ENCODE data around the gene TANK.
"Not testable (repeated sequence)": the region's sequence is repeated elsewhere in the genome, so short reads cannot be mapped to it uniquely, and the experiment has no call there.

TANK gene

DNA sequence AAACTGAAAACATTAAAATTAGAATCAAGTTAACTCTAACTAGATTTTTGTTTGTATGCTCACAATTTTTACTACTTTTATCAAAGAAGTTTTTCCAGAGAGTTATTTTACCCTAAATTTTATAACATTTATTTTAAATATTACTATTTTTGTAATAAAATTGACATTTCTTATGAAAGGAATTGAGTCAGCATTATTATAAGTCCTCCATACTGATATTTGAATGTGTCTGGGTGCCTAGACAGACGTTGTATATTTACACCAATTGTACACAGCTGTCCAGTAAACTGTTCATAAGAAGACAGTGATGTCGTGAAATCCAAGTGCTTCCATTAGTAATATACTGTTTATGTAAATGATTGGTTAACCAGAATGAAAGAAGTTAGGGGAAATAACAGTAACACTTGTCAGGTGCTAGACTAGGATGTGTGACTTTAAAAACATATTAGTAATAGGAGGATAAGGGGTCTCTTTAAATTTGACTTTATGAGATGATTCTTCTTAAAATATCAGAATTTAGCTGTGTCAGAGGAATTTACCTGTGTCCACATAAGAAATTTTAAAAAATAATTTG, 73.7 kb downstream of the TANK start:
- DNase-seq = no peak

DNA sequence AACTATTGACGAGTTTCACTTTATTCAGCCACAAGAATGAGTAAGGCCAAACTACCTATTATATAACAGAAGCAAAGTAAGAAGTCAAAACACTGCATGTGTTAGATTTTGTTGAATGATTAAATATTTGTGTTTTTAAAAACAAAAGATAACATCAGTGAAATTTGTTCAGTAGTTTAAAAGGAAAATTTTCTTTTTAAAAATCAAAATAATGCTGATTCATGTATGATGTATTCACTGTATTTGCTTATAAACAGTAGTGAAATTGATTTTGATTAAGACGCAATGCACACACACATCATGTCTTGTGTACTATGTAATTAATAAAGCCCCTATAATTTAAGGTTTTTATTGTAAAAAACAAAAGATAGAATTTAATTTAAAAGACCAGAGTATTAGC, 74.4 kb downstream of the TANK start:
- DNase-seq = no peak

DNA sequence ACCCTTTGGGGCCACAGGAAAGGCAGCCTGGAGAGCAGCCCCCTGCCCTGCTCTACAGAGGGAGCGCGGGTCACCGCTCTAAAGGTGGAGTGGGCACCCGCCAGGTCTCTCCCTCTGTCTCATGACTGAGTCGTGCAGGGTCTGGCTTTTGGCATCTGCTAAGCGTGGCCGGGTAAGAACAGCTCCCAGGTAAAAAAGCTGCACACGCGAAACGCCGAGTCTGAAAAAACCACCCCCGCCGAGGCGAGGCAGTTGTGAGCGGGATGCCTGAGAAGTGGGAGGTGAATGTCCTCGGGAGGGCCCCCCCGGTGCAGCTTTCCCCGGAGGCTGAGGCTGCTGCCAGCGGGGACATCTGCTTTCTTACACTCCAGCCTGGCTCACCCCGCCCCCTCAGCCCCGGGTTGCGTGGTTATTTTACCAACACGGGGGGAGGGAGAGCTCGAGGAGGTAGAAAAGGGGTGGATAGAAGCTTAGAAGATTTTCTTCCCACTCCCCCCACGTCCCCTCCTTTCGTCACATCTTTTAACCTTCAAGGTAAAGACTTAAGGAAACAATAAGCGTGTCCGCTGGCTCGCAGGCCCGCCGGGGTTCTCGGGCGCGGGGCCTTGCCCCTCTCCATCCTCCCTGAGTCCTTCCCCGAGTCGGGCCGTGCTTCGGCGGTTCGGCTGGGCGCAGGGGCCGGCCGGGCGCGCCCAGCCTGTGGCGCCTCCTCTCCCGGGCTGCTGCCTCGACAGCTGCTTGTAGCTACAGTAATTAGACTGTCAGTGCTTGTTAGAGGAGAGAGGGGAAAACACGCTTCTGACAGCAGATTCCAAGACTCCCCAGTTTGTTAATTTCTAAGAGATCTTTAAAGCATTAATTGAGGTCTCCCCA, 77.4 kb downstream of the TANK start:
- DNase-seq = peak; percentile 55

DNA sequence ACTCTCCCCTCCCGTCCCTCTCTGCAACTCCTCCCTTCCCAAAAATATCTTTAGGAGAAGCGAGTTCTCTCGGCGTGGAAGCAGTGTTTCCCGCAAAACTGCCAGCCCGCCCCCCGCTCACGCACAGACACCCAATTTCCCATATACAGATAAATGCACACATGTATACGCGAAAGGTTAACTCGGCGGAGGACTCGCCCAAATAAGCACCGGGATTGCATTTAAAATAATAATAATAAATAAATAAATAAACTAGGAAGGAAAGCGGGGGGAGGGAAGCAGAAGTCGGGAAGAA, 78.0 kb downstream of the TANK start:
- no peak for DNase-seq

DNA sequence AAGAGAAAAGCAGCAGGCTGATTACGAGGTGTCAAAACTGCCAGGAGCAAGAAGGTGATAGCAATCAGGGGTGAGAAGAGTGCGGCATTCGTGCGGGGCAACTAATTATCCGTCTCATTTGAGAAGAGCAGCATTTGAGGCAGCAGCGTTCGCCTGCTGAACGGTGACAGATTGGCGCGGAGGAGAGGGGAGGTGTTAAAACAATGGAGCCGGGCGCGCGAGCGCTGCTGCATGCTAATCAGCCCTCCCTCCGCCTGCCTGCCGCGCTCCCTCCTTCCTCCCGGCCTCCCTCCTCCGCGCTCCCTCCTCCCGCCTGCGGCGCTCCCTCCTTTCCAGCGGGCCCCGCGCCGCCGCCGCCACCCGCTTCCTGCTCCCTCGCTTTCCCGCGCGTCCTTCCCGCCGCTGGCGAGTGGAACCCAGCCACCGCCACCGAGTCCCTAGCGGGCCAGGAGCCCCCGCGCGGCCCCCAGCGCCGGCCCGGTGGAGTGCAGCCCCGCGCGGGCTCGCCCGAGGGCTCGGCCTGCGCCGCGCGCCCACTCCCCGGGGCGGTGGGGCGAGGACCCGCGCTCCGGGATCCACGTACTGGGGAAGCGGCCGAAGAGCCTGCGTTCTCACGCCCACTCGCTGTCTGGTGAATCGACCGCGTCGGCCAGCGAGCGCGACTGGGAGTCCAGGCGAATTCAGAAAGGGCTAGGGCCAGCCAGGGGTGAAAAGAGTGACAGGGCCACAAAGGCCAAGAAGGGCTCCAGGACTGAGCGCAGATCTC, 78.5 kb downstream of the TANK start:
- DNase-seq = peak; percentile 73

DNA sequence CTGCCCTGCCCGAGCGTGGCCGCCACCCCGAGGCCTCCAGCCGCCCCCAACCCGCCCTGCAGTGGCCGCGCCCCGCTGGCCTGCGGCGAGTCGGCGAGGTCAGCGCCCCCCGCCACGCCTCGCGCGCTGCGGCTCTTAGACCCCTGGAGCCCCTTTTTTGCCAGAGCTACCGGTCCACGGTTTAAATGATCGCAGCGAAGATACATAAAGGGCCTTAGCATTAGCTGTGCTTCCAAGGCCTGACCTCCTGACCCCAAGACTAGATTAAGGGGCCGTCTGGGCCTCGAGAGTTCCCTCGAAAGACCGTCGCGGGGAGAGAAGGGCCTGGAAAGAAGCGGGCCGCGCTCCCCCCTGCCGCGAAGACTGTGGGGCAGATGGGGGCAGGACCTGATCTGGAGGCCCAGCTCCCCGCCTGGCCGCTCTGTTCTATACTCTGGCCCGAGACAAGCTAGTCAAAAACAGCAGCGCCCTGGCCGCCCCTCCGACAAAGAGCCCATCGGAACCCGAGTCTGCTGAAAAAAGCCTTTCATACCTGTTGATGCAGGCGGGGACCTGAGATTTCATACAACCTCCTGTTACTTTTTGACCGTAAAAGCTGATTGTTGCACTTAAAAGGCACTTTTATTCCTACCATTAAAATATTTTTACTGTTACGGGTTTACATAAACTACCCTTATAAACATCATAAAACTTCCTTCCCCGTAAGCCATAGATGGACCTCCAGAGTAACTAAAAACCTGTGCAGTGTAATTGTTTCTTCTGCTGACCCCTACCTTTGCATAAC, 79.3 kb downstream of the TANK start:
- DNase-seq = no peak

DNA sequence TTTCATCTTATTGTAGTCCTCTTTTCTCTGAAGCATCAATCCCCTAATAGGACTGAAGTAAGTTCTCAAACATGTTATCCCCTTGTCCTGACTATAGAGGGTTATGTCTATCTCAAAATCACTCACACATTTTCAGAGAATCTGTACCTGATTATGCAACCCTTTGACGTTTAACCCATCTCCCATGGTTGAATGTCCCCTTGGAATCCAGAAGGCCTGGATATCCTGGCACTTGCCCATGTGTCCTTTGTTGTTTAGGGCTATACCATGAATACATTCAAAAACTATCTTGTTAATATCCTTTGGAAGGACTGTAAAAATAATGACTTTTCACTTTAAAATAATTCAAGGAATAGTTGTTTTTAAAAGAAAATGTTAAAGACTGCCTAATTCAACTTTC, 81.7 kb downstream of the TANK start:
- no peak for DNase-seq

DNA sequence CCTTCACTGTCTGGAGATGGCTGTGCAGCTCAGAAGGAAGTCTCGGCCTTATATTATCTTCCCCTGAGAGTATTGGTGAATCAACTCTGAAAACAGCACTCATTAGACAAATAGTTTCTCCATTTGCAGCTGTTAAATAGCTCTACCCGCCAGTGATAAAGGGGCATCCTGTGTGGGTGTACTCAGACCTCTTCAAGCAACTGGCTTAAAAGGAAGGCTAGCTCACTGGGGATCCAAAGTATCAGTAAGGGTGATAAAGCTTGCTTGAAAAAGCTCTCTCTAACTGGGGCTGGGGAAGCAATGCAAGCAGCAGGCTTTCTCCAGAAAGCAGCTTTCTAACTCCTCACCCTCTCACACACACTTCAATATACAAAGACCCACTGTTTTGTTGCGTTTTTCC, 83.1 kb downstream of the TANK start:
- no peak for DNase-seq

DNA sequence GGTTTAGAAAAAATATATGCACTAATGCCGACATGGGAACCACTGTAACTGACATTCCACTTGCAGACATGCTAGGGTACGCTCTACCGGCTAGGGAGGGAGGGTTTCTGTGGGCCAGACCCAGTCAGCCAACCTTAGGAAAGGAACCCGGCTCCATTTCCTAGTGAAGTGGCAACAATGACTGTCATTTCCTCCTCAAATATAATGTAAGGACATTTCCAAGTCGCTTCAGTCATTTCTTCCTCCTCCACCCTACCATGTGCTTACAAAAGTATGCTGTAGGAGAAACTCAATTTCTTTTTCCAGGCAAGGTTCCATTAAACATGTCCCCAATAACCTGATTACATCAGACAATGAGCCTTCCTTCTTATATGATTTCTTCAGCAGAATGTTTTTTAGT, 83.7 kb downstream of the TANK start:
- peak; percentile 21 for DNase-seq

DNA sequence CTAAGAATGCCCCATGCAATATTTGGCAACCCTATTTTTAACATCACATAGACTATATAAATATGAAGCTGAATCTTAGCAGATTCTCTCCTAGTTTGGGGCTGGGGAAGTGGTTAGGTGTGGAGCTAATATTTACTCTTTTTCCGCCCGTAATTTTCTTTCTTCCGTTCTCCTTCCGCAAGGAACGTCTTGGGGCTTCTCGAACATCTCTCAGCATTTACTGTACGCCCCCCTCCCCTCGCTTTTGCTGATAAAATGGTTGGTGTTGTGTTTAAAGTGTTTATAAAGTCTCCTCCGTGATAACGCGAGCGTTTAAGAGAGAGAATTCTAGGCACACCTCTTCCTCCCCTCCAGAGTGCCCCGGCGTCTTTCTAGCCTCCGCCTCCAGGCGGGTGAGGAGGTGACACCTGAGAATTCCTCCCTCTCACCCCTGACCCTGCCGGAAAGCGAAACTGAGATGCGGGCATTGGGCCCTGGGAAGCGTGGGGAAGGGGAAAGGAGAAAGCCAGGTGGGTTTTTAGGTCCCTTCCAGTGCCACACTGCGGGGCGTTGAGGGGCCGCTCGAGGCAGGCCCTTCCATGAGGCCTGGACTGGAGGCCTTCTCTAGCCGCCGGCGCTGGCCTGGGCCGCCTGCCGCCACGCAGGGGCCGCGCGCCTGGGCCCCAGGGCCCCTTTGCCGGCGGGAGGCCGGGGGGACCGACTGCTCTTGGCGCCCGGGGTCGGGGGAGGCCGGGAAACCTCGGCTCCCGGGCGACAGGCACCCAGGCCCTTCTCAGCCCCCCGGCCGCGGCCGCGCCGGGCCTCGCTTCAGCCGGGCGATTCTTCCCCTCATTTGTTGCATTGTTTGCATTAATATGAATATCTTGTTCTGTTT, 84.4 kb downstream of the TANK start:
- DNase-seq = peak; percentile 70

DNA sequence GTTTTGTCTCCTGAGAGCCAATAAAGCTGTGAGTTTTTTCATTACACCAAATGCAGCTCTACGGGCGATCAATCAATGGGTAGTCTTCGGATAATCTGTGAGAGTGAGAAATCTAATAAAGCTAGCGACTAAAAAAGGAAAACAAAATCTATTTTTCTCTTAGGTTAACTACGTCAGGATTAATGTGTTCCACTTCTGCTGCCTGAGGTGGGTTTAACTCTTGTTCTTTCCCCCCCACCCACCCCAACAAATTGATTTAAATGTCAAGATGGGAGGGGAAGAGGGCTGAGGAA, 85.0 kb downstream of the TANK start:
- no peak for DNase-seq

DNA sequence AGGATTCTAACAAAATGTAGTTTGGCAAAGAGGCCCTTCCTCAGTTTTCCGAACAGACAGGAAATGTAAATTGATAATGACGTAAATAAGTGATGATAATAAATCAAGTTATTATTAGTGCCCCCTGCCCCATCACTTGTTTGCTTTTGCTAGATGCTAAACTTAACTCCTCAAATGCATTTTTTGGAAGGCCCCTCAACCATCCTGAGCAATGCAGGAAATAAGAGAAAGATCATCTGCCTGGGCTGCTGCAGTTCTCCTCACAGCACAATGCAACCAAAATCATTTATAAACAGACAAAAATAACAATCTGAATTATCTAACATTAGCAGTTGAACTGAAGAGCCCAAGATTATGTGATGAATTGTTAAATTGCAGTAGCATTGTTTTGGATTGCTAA, 85.4 kb downstream of the TANK start:
- no peak for DNase-seq

DNA sequence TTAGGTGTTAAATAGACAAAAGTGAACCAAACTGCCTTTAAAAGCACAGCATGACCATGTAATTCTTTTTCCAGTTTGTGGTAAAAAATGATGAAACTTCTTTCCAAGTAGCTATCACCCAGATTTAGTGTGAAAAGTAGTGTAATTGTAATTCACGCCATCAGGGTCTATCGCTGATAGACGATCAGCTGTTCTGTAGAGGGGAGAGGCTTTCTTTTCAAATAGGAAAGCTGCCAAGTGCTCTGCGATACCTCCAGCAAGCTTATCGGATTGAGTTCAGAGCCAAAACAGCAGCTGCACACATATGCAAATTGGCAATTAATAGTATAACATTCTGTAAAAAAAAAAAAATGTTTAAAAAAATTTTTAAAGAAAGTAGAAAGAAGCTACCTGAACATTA, 86.1 kb downstream of the TANK start:
- no peak for DNase-seq

DNA sequence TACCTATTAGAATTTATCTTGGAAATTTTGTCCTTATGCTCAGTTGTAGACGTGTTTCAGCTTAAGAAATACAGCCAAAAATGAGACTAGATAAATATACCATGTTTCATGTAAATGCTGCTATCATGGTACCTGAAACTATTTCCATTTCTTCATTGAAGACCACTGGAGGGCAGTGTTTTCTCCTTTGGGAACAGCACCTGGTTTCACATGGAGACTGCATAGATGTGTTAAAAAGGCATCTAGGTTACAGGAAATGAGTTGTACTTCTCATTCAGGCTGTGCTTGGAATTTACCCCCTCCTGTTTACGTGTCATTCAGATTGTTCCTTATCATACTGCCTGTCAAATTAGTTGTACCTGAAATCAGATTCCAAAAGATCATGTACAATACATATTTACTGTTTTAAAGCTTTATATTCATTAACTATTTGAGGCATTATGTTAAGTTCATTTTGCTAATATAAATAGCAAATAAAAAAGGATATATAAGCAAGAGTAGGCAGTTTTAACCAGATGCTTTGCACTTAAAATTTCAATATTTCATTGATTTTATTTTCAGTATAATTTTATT, 90.7 kb downstream of the TANK start:
- no peak for DNase-seq

DNA sequence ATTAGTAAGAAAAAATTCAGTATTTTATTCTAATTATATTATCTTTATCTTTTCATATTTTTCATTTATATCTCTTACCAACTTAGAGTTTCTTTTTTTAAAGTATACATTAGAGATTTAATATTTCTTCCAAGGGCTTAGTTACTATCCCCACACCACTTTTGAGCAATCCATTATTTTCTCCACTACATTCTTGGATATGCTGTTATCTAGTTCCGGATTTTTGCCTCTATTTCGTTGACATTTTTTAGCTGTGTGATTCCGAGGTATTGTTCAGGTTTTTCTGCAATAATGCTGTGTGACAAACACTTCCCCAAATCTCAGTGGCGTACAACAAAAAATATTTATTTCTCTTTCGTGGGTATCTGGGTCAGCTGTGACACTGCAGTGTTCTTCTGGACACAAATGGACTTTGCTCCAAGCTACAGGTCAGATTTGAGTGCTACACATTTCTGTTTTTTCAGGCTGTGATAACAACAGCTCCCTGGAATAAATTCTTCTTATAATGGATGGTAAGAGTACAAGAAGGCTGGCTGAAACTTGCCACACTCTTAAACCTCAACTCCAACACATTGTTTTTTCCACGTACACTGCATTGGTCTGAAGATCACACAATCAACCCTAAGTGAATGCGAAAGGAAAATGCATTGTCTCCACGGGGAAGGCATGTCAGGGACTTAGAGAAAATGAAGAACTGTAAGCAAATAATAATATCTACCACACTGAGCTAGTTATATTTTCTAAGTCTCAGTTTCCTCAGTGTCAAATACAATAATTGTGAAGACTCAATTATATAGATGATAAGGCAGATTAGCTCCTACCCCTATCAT, 97.1 kb downstream of the TANK start:
- DNase-seq = no peak

DNA sequence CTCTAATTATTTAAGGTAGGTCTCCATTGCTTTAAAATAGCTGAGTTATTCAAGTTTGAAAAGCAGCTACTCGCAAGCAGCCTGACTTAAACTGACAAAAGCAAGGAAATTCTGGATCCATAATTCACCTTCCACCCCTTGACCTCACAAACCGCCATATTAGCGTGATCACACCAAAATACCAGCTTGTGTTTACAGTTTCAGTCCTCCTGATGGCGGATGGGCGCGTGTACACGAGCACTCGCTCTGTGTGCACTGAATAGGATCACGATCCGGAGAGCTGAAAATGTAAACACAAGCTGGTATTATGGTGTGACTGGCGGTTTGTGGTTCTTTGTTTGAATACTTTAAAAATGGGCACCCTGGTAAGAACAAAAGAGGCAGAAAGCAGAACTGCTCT, 105.6 kb downstream of the TANK start:
- DNase-seq = no peak

DNA sequence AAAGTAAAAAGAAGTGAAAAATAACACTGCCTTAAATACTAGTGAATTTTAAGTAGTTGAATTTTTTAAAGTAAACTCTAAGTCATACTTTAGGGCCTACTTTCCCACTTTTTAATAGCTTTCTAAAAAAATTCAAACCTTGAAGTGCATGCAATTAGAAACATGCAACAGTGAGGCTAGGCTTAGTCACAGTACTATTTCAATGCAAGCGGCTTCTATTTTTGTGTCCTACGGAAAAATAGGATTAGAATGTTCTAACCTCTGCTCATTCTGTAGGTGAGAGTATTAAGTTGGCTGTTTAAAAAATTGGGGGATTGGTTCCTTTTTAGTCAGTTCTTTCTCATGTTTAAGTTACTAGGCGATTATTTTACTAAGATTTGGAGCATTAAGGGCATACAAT, 108.9 kb downstream of the TANK start:
- no peak for DNase-seq

DNA sequence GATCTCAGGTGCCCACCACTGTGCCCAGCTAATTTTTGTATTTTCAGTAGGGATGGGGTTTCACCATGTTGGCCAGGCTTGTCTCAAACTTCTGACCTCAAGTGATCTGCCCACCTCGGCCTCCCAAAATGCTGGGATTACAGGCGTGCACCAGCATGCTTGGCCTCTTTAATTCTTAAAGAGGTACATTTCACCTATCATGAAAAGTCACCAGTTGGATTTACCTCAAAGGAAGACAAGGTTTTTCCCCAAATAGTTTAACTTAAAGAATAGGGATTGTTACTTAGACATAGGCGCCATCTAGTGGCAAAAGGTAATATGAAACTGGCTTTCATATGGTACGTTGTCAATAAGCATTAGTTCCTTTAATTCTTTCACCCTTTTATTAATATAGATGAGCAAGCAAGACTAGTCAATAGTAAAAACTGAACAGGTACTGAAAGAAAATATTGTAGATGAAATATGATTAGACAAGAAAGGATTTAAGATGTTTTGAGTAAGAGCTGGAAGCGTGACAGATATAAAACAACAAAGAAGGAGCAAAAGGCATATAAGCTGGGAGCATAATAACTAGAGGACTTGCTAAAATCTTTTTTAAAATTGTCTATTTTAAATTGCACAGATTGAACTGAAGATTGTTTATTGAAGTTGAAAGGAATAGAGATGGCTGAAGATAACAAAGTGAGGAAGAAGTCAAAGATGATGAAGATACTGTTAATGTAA, 113.0 kb downstream of the TANK start:
- peak; percentile 31 for DNase-seq

DNA sequence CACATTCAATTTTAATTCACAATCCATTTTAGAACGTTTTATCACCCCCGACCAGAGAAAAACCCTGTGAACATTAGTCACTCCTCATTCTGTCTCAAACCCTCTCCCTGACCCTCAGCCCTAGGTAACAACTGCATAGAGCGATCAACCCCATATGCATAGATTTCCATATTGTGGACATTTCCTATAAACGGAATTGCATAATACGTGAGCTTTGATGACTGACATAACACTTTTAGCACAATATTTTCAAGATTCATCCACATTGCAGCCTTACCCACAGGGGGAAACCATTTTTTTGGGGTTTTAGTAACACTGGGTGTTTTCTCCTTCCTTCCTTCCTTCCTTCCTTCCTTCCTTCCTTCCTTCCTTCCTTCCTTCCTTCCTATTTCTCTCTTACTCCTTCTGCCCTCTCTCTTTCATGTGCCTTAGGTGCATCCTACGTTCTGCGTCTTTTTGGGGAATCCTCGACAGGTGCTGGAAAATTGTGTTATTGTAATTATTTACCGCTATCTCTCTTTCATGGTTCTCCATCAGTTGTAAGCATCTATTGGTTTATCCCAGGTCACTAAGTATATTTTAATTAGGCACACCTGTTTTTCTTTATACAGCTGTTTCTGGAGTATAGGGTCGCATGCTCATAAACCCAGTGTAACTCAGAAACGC, 118.5 kb downstream of the TANK start:
- DNase-seq = not testable (repeated sequence)

DNA sequence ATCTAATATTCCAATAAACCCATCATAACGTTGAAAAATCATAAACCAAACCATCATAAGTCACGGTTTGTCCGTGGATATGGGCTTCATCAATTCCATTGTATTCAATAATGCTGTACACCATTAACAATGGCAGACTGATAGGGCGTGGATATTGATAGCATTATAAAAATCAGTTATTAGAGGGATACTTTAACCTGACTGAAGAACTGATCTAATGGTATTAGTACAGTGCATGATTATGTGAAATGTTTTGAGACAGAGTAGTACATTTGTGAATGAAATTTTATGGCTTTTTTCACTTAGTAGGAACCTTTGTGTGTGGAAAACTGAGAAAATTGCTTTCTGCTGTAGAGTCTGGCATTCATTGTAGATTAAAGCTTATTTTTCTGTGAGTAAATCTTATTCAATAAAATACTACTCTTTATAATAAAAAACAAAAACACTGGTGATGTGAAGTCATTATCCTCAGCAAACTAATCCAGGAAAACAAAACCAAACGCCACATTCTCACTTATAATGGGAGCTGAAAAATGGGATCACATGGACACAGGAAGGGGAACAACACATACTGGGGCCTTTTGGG, 119.1 kb downstream of the TANK start:
- DNase-seq = not testable (repeated sequence)
